Esophagus muscularis mucosa (tissue), 4 donors: ENCODE measurements around the gene MAP6.

Experiments used
- EP300 ChIP-seq: sonication (generic); formaldehyde crosslinking; IDR thresholded peaks from one replicate; pipeline ENCODE4 v1.6.1; 2017; ENCODE audit warnings: antibody characterized with exemption
- POLR2A ChIP-seq: fragments of 450-650 bp; IDR thresholded peaks from one replicate; pipeline ENCODE4 v1.6.1; 2017; ENCODE audit warnings: antibody characterized with exemption, moderate library complexity, mild to moderate bottlenecking, low read depth
- POLR2AphosphoS5 ChIP-seq, 2 donors: sonication (generic); formaldehyde crosslinking; IDR thresholded peaks; one replicate each; pipeline ENCODE4 v1.6.1; 2017; ENCODE audit warnings: antibody characterized with exemption in 2 of 2
- TF ChIP-seq, protein P1 (sequence below), 3 experiments: fragments of 200-600 bp in 2 of 3; fragments of 450-650 bp in 1 of 3; sonication (generic) in 2 of 3; IDR thresholded peaks; one replicate each; pipeline ENCODE4 v1.5.1; 2017 to 2019; ENCODE audit warnings: antibody characterized with exemption in 3 of 3, mild to moderate bottlenecking in 2 of 3, moderate library complexity in 1 of 3

GRCh38 chr11:75703695-75704237 is 34.9 kb upstream of the MAP6 start:
- TF ChIP-seq, protein P1, sequence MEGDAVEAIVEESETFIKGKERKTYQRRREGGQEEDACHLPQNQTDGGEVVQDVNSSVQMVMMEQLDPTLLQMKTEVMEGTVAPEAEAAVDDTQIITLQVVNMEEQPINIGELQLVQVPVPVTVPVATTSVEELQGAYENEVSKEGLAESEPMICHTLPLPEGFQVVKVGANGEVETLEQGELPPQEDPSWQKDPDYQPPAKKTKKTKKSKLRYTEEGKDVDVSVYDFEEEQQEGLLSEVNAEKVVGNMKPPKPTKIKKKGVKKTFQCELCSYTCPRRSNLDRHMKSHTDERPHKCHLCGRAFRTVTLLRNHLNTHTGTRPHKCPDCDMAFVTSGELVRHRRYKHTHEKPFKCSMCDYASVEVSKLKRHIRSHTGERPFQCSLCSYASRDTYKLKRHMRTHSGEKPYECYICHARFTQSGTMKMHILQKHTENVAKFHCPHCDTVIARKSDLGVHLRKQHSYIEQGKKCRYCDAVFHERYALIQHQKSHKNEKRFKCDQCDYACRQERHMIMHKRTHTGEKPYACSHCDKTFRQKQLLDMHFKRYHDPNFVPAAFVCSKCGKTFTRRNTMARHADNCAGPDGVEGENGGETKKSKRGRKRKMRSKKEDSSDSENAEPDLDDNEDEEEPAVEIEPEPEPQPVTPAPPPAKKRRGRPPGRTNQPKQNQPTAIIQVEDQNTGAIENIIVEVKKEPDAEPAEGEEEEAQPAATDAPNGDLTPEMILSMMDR (IDR thresholded peaks at IDR 0.05) = no peak
- TF ChIP-seq POLR2A = no peak
- TF ChIP-seq POLR2AphosphoS5 (IDR thresholded peaks at IDR 0.05) = no peak
- no peak for TF ChIP-seq EP300
